Measurements from ENCODE around the gene ANTKMT.

- TF ChIP-seq CTCF (conservative IDR thresholded peaks at IDR 0.05 in 1 of 2, IDR thresholded peaks at IDR 0.05 in 1 of 2; ENCODE audit: extremely low read depth in 1 of 2, insufficient read depth in 1 of 2, low read depth in 1 of 2, low read length in 2 of 2), result no peak
- TF ChIP-seq EZH2 (IDR thresholded peaks at IDR 0.05; ENCODE audit: borderline replicate concordance, low read length), result no peak
These were observed 13.8 kb upstream of the ANTKMT start for GRCh38 chr16:707062-707538.
